ENCODE data around the gene SUPT3H. TPM values are rescaled to one million over a fixed set of nuclear protein-coding genes. Genes with fewer than 3 reads are reported as not detected.

SUPT3H gene
- total and polyA plus RNA-seq, 2 donors (not counting 1 experiment from before 2014, with no cell fraction given), result 5.5 to 12.4 TPM

GRCh38 chr6:45094831-45095230, 282.9 kb downstream of the SUPT3H start:
- Mint-ChIP-seq H3K27ac (no peak overlapping the region), H3K27me3 (no peaks in the 10 kb centered on the region), H3K9me3 (ENCODE audit: insufficient read depth) (no peaks in the 10 kb centered on the region), H3K4me3 (no peak overlapping the region), H3K4me1 (no peaks in the 10 kb centered on the region)
- ATAC-seq (ENCODE audit: low read depth) (no peak), DNase-seq (no peak)
- Histone ChIP-seq H3K9me3 (ENCODE audit: control extremely low read depth in 1 of 3, control insufficient read depth in 2 of 3, insufficient read depth in 1 of 3, low read length in 2 of 3) (no peaks in the 10 kb centered on the region), H3K4me3 (ENCODE audit: control extremely low read depth in 1 of 5, extremely low read depth in 1 of 5, insufficient read depth in 1 of 5, low read depth in 2 of 5, low read length in 4 of 5) (no peak overlapping the region), H3K27me3 (replicated peaks in 1 of 4; ENCODE audit: control extremely low read depth in 1 of 4, control insufficient read depth in 3 of 4, insufficient read depth in 4 of 4, low read length in 3 of 4) (no peaks in the 10 kb centered on the region), H2AFZ (ENCODE audit: insufficient read depth, low read depth, low read length, poor library complexity, severe bottlenecking) (no peak overlapping the region), H3K36me3 (replicated peaks in 1 of 2; ENCODE audit: control extremely low read depth in 1 of 2, control insufficient read depth in 1 of 2, extremely low read depth in 1 of 2, insufficient read depth in 2 of 2, low read length in 1 of 2) (no peaks in the 10 kb centered on the region), H3K79me2 (ENCODE audit: control insufficient read depth, insufficient read depth, low read length) (no peaks in the 10 kb centered on the region), H3K4me2 (replicated peaks; ENCODE audit: low read depth, low read length, poor library complexity, severe bottlenecking) (no peak overlapping the region), H3K27ac (ENCODE audit: low read length in 2 of 2) (no peak overlapping the region), H4K20me1 (ENCODE audit: control insufficient read depth, insufficient read depth, low read length, poor library complexity, severe bottlenecking) (no peaks in the 10 kb centered on the region), H3K9ac (ENCODE audit: low read length) (no peak overlapping the region), H3K4me1 (ENCODE audit: control insufficient read depth in 2 of 2, insufficient read depth in 2 of 2, low read length in 2 of 2) (no peaks in the 10 kb centered on the region)
- WGBS (ENCODE audit: insufficient coverage), result no CpG with 5 or more reads among the region's 4 CpGs
- intact Hi-C loops (cut with micrococcal nuclease), result no loop called here
- TF ChIP-seq EZH2 (IDR thresholded peaks at IDR 0.05; ENCODE audit: borderline replicate concordance, insufficient read depth, low read depth, low read length, poor library complexity, severe bottlenecking) (no peak), CTCF (IDR thresholded peaks at IDR 0.05) (no peak)
- CTCF ChIA-PET, result no interaction called here
- POLR2A ChIA-PET, result no interaction called here

GRCh38 chr6:45092135-45092534, 285.6 kb downstream of the SUPT3H start:
- Histone ChIP-seq H3K4me1 (ENCODE audit: control insufficient read depth in 2 of 2, insufficient read depth in 2 of 2, low read length in 2 of 2) (no peaks in the 10 kb centered on the region), H3K4me3 (ENCODE audit: control extremely low read depth in 1 of 5, extremely low read depth in 1 of 5, insufficient read depth in 1 of 5, low read depth in 2 of 5, low read length in 4 of 5) (no peak overlapping the region), H3K36me3 (replicated peaks in 1 of 2; ENCODE audit: control extremely low read depth in 1 of 2, control insufficient read depth in 1 of 2, extremely low read depth in 1 of 2, insufficient read depth in 2 of 2, low read length in 1 of 2) (no peaks in the 10 kb centered on the region), H3K79me2 (ENCODE audit: control insufficient read depth, insufficient read depth, low read length) (no peaks in the 10 kb centered on the region), H3K9ac (ENCODE audit: low read length) (no peak overlapping the region), H4K20me1 (ENCODE audit: control insufficient read depth, insufficient read depth, low read length, poor library complexity, severe bottlenecking) (no peaks in the 10 kb centered on the region), H3K27ac (ENCODE audit: low read length in 2 of 2) (no peak overlapping the region), H3K27me3 (replicated peaks in 1 of 4; ENCODE audit: control extremely low read depth in 1 of 4, control insufficient read depth in 3 of 4, insufficient read depth in 4 of 4, low read length in 3 of 4) (no peaks in the 10 kb centered on the region), H3K9me3 (ENCODE audit: control extremely low read depth in 1 of 3, control insufficient read depth in 2 of 3, insufficient read depth in 1 of 3, low read length in 2 of 3) (no peaks in the 10 kb centered on the region), H2AFZ (ENCODE audit: insufficient read depth, low read depth, low read length, poor library complexity, severe bottlenecking) (no peak overlapping the region), H3K4me2 (replicated peaks; ENCODE audit: low read depth, low read length, poor library complexity, severe bottlenecking) (no peak overlapping the region)
- ChIA-PET POLR2A (no interaction called here), CTCF (no interaction called here)
- TF ChIP-seq CTCF (IDR thresholded peaks at IDR 0.05), result no peak
- no peak for TF ChIP-seq EZH2 (IDR thresholded peaks at IDR 0.05; ENCODE audit: borderline replicate concordance, insufficient read depth, low read depth, low read length, poor library complexity, severe bottlenecking)
- DNase-seq, result no peak
- ATAC-seq (ENCODE audit: low read depth), result no peak
- WGBS (ENCODE audit: insufficient coverage), result 100% methylated on average over 3 of the region's 3 CpGs
- no peaks in the 10 kb centered on the region for H3K27me3 Mint-ChIP-seq
- H3K4me1 Mint-ChIP-seq, result no peaks in the 10 kb centered on the region
- no peaks in the 10 kb centered on the region for H3K9me3 Mint-ChIP-seq (ENCODE audit: insufficient read depth)
- H3K27ac Mint-ChIP-seq, result no peak overlapping the region
- no peak overlapping the region for H3K4me3 Mint-ChIP-seq
- intact Hi-C loops (cut with micrococcal nuclease), result no loop called here

All from B cell (primary cell).